ENCODE results near the gene APOL1.
"Not testable (repeated sequence)": the region's sequence is repeated elsewhere in the genome, so short reads cannot be mapped to it uniquely, and the experiment has no call there.

APOL1 gene

GRCh38 chr22:36244522-36245391 lies 8.2 kb upstream of the APOL1 start:
- no peak for DNase-seq (ENCODE audit: low read depth in 2 of 2)

GRCh38 chr22:36245805-36246356 lies 7.1 kb upstream of the APOL1 start:
- no peak for DNase-seq (ENCODE audit: low read depth in 2 of 2)

- DNase-seq (ENCODE audit: low read depth in 2 of 2), result no peak
Observed at GRCh38 chr22:36246718-36247117, 6.2 kb upstream of the APOL1 start.

GRCh38 chr22:36247955-36248354 lies 5.0 kb upstream of the APOL1 start:
- no peak for DNase-seq (ENCODE audit: low read depth in 2 of 2)

GRCh38 chr22:36249160-36249559 lies 3.8 kb upstream of the APOL1 start:
- DNase-seq (ENCODE audit: low read depth in 2 of 2), result no peak

GRCh38 chr22:36250292-36250960 lies 2.5 kb upstream of the APOL1 start:
- DNase-seq (ENCODE audit: low read depth in 2 of 2), result not testable (repeated sequence)

- not testable (repeated sequence) for DNase-seq (ENCODE audit: low read depth in 2 of 2)
Observed at GRCh38 chr22:36251979-36252608, 839 bp upstream of the APOL1 start.

GRCh38 chr22:36253523-36254490 lies 874 bp downstream of the APOL1 start:
- DNase-seq (ENCODE audit: low read depth in 2 of 2), result no peak

- DNase-seq (ENCODE audit: low read depth in 2 of 2), result not testable (repeated sequence)
Observed at GRCh38 chr22:36255572-36255971, 2.6 kb downstream of the APOL1 start.

GRCh38 chr22:36256478-36256877 lies 3.5 kb downstream of the APOL1 start:
- DNase-seq (ENCODE audit: low read depth in 2 of 2), result no peak

- no peak for DNase-seq (ENCODE audit: low read depth in 2 of 2)
Observed at GRCh38 chr22:36257308-36257707, 4.4 kb downstream of the APOL1 start.

- DNase-seq (ENCODE audit: low read depth in 2 of 2), result no peak
Observed at GRCh38 chr22:36257948-36258670, 5.2 kb downstream of the APOL1 start.

GRCh38 chr22:36258701-36259614 lies 6.0 kb downstream of the APOL1 start:
- DNase-seq (ENCODE audit: low read depth in 2 of 2), result no peak

GRCh38 chr22:36259615-36260300 lies 6.8 kb downstream of the APOL1 start:
- no peak for DNase-seq (ENCODE audit: low read depth in 2 of 2)

- DNase-seq (ENCODE audit: low read depth in 2 of 2), result not testable (repeated sequence)
Observed at GRCh38 chr22:36261675-36262074, 8.7 kb downstream of the APOL1 start.

- not testable (repeated sequence) for DNase-seq (ENCODE audit: low read depth in 2 of 2)
Observed at GRCh38 chr22:36262307-36262706, 9.4 kb downstream of the APOL1 start.

GRCh38 chr22:36263216-36263673 lies 10.3 kb downstream of the APOL1 start:
- DNase-seq (ENCODE audit: low read depth in 2 of 2), result not testable (repeated sequence)

GRCh38 chr22:36263886-36264664 lies 11.1 kb downstream of the APOL1 start:
- not testable (repeated sequence) for DNase-seq (ENCODE audit: low read depth in 2 of 2)
